GM18870 (cell line): ENCODE data around the gene CBR1.
"Not testable (repeated sequence)": the region's sequence is repeated elsewhere in the genome, so short reads cannot be mapped to it uniquely, and the experiment has no call there.

Source experiments
- ATAC-seq: cut with Tn5 transposase; IDR thresholded peaks from one replicate; pipeline ENCODE4 v1.9.1; 2021; ENCODE audit warnings: moderate library complexity; ENCODE audit not compliant: unreplicated experiment

CBR1 gene

DNA sequence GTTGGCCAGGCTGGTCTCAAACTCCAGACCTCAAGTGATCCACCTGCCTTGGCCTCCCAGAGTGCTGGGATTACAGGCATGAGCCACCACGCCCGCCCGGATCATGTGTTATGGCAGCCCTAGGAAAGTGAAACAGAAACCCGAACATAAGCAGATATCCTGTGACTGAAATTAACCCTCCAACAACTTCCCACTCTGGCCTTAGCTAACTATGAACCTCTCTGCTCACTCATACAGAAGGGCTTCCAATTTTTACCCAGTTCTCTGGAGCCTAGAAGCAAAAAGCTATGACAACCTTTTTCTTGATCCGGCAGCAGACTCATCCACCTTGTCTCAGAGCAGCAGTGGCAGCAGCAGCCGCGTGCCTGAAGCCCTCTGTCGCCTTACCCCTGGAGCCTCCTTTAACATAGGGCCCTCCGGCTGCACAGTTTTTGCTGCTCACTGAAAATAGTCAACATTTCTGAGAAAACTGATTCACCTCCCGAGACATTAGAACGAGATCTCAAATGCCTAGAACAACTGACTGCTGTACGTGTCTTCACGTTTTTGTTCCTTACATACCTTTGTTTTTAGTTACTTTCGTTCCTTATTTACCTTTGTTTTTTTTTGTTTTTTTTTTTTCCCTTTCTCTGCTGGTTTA lies 9.3 kb downstream of the CBR1 start:
- ATAC-seq, result no peak

DNA sequence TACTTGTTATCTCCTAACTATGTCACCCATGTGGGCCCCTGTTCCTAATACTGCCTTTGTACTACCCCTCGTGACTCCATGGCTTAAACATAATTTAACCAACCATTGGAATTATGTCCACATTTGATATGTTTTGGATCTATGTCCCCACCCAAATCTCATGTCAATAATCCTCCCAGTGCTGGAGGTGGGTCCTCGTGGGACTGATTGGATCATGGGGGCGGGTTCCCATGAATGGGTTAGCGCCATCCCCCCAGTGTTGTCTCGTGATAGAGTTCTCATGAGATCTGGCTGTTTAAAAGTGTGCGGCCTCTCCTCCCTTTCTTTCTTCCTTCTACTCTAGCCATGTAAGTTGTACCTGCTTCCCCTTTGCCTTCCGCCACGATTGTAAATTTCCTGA lies 9.8 kb downstream of the CBR1 start:
- no peak for ATAC-seq

DNA sequence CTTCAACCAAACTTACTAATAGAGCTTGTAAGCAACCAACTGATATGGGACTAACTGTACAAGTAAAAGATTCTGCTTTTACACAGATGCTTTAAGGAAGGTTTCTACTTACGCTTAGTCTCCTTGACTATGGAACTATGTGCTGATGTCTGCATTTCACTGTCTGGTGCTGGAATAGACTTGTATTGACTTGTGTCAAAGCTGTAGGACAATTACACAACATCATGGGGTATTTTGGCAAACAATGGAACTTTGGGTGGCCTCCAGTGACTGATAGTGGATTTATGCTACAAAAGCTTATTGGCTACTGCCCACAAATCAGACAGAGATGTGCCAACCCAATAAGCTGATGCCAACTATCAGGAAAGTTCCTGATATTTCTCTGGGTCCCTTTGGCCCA lies 10.6 kb downstream of the CBR1 start:
- no peak for ATAC-seq

DNA sequence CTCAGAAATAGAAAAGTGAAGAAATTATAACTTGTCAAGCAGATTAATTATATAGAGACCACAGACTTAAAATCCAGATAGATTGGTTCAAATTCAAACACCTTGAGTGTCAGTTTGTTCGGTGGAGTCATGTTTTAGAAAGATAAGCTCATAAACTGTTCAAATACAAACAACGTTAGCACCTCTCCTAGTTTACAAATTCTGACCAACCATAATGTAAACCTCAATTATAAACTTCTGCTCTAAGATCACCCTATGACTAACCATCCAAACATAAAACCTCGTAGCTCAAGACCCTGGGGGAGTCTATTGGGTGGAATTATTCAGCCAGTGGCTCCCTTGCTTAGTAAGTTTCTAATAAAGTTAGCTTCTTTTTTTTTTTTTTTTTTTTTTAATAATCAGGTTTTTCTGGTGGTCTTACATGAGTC lies 12.4 kb downstream of the CBR1 start:
- ATAC-seq, result no peak

DNA sequence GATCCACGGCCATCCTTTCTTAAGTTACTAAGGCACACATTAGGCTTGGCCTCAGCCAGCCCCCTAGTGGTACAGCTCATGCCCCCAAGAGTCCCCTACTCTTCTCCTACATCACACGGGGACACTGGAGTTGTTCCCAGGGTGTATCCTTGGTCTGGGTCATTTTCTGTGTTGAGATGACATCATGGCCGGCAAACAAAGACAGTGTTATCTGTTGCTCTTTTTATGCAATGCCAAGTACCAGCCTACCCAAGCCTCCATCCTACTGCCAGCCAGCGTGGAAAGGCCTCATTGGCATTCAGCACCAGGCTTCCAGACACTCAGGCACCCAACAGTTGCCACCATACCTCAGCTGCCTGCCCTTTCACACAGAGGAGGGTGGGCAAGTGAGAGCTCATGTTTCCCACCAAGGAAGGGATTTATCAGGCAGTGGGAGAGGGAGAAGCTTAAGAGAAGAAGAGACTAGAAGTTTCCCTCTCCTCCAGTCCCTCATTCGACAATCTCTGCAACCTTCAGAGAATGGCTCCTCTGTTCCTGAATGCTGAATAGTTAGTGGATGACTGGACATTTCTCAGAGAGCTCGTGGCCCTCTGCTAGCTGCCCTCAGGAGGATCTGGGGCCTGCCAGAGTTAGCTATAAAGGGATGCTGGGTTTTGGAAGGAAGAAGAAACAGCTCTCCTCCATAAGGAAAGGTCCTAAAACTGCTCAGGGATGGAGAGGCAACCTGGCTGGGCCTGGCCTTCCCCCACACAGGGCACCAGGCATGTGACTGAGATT lies 17.7 kb downstream of the CBR1 start:
- no peak for ATAC-seq

DNA sequence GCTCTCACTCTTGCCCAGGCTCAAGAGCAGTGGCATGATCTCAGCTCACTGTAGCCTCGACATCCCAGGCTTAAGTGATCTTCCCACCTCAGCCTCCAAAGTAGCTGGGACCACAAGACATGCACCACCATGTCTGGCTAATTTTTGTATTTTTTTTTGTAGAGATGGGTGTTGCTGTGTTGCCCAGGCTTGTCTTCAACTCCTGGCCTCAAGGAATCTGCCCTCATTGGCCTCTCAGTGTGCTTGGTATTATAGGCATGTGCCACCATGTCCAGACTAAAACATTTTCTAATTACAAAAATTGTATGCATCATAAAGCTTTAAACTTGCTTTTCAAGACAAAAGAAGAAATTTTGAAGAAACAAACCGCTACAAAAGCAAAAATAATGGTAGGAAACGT lies 20.1 kb downstream of the CBR1 start:
- ATAC-seq, result no peak

DNA sequence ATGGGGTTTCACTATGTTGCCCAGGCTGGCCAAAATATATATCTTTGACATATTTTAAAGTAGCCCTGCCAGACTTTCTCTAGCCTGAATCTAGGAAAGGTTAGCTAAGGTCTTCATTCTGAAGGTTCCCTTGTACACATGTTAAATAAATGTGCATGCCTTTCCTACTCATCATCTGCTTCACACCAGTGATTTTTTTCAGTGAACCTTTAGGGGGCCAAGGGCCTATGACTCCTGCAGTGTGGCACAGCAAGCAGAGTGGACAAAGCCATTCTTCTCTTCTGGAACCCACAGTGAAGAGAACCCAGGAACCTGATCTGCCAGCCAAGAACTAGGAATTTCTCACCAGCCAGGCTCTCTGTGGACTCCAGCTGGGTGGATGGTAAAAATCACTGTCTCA lies 22.9 kb downstream of the CBR1 start:
- no peak for ATAC-seq

DNA sequence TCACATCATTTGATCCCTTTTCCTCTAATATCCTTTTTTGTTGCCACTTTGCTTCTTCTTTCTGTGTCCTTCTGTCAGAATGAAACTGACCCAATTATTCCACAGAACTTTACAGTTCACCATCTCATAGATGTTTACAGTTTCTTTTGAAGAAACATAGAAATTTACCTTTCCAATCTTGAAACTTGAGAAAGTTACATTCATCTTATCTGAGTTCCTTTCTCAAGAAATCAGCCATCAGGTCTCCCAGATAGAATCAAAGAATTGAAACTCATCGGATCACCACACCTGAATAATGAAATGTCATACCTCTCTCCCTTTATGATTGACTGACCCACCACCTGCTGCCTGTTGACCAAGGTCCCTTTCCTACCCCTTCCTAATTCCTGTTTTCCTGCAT lies 23.7 kb downstream of the CBR1 start:
- ATAC-seq, result no peak

DNA sequence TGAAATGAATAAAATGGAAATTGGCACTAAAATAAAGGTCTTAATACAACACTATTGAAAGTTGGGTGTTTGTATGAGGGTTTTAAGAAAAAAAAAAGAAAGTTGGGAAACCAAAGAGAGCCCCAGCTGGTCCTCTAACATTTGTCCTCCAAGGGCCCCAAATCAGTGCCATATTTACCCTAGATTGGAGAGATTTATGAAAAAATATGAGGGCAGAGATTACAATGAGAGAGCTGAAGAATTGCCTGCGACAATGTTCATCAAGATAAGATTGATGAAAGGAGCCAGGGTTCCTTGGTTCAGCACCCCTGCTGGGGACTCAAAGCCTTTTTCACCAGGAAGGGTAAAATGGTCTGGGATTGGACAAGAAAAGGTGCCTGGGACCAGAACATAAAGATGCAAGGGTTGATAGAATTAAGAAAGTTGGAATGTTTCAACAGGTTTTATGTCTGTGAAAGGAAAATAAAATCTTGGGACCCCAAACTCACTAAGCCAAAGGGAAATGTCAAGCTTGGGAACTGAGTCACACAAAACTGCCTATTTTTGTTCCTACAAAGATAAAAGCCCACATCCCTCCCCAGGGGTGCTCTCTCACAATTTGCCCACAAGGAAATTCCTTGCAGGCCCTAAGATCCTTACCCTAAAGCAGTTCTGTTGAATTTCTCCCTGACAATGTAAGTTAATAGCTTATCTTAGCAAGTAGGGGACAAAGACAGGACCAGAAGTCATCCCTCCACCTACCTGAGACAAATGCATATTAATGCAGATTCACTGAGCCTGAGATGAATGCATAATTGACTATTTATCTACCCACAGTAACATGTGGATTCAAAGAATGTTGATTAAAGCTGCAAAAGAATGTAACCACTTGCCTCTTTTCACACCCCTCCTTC lies 26.8 kb downstream of the CBR1 start:
- ATAC-seq, result no peak

DNA sequence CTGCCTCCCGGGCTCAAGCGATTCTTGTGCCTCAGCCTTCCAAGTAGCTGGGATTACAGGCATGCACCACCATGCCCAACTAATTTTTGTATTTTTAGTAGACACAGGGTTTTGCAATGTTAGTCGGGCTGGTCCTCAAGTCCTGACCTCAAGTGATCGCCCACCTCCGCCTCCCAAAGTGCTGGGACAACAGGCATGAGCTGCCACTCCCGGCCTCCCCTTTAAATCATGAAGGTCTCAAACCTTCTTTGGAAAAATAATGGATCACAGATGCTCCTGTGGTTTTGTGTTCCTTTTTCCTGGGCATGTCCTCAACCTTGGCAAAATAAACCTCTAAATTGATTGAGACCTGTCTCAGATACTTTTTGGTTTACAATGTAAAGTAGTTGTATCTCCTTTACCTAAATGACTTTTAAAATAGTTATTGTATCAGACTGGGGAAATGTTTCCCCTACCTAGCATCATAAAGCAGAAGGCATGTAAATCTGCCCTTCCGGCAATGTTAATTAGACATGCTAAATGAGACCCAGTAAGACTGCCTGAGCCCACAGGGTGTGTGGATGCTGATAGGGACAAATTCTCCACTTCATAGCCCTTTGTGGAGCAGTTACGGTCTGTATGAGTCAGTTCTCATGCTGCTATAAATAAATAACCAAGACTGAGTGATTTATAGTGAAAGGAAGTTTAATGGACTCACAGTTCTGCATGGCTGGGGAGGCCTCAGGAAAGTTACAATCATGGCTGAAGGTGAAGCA lies 27.8 kb downstream of the CBR1 start:
- ATAC-seq, result peak; percentile 55

DNA sequence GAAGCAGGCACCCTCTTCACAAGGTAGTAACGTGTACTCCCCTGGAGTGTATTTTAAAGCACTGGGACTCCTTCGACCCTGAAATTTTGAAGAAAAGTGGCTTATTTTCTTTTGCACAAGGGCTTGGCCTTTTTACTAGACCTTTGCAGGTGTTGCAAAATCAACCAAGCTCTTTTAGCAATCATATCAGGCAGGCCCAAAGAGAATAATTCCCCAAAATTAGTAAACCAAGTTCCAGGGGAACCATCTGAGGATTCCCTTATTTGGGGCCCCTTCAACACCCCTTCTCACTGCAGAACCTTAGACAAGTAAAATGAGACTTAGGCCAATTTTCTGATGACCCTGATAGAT lies 28.3 kb downstream of the CBR1 start:
- no peak for ATAC-seq

DNA sequence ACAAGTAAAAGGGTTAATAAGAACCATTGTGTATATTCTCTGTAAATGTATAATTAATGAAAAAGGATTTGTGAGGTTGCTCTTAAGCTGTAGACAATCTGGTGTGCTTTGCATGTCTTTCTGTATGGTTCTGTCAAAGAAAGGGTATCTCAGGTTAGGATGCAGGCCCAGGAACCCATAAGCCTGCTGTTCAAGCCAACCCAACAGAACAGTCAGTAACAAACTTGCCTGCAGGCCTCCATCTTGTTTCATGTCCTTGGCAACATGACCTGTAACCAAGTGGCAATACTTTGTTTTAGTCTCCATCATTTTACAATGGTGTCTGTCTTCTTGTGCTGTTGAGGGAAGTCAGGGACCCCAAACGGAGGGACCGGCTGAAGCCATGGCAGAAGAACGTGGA lies 29.2 kb downstream of the CBR1 start:
- no peak for ATAC-seq

DNA sequence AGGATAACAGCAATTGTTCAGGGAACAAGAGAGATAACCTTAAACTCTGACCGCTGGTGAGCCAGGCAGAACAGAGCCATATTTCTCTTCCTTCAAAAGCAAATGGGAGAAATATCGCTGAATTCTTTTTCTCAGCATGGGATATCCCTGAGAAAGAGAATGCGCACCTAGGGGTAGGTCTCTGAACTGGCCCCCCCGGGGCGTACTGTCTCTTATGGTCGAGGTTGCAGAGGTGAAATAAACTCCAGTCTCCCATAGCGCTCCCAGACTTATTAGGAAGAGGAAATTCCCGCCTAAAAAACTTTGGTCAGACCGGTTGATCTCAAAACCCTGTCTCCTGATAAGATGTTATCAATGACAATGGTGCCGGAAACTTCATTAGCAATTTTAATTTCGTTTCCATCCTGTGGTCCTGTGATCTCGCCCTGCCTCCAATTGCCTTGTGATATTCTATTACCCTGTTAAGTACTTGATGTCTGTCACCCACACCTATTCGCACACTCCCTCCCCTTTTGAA lies 29.9 kb downstream of the CBR1 start:
- ATAC-seq, result not testable (repeated sequence)

DNA sequence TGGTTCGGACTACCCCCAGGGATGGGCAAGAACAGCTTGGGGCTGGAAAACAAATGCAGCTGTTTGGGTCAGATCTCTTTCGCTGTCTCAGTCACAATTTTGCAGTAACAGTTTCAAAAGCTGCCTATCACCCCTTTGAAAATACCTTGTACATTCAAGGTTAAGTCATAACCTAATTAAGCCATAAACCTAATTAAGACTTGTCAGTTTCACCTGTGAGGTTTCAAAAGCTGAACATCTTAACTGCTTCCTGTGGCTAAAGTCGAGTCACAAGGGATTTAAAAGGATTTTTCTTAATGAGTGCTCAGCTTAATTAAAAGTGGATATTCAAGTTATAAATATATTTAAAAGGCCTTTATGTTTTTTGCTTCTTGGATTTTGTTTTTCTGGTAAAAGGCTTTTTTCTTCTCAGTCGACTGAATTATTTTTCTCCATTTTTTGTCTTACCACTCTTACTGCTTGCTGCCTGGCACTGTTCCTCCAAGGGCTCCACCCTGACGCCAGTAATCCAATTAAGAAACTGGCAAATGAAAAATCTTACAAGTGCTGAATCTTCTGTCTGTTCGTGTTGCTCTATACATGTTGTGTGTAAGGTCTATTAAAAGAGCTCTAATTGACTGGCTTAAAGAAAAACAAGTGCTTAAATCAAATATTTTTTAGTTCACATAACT lies 31.3 kb downstream of the CBR1 start:
- ATAC-seq, result no peak

DNA sequence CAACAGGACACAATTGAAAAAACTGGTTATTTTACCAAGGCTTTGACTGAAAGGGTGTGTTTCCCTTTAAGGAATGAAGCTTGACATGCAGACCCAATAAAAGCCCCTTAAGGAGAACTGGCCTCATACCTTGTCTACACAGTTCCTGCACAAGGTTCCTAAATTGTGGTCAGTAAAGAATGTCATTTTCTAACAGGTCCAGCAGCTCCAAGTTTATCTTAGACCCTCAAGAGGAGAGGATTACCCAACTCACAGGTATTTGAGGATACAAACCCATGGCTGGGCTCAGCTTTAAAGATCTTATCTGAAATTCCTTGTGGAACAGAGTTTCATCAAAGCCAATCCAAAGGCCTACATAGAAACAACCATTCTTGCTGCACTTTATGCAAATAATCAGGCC lies 33.6 kb downstream of the CBR1 start:
- no peak for ATAC-seq

DNA sequence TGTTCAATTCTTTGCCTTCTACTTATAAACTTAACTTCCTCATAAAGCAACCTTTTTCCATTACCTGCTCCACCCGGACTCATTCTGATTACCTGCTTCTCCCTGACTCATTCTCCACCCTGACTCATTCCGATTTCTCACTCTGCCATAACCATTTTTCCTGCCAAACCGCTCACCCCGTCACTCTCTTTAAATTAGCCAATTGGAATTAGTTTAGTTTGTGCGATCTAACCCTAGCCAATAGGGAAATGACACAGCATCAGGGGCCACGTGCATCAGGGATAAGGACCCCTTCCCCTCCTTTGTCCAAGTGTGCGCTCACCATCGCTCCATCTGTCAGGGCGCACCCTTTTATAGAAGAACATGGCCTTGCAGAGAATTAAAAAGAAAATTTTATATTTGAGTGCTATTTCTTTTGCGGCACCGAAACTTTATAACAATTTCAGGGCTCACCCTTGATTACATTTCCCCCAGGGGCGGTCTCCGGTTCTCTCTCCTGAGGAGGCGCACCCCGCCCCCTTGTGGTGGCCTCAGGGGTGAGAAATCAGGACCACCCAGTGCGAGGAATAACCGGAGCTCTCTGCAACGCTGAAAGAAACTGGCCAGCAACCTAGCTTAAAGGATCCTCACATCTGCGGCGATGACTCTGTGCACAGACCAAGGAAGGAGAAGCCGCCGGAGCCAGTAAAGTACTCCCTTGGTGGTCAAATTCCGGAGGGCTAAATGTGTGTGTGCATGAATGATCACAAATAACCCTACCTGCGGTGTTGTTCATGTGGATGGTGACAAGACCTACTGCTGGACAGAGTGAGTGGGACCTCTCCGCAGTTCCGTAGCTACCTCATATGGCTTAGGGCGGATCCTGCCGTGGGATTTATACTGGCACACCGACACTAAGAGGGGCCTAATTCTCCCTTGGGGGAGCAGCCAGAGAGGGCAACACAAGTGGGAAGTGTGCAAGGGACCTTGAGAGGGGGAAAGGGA lies 34.8 kb downstream of the CBR1 start:
- ATAC-seq, result no peak

DNA sequence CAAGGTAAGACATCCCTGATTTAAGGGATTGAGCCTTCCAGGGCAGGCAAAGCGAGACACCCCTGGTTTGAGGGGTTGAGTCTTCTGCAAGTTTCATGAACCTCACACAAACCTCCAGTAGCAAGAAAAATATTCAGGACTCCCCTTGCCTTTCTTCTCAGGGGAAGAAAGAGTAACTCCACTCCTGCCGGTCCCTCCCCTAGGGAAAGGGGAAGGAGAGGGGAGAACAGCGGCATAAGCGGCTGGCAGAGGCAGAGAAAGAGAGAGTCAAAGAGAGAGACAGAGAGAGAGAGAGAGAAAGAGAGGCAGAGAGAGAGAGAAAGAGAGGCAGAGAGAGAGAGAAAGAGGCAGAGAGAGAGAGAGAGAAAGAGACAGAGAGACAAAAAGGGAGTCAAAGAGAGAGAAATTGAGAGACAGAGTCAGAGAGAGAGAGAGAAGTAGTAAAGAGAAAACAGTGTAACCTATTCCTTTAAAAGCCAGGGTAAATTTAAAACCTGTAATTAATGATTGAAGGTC lies 35.6 kb downstream of the CBR1 start:
- no peak for ATAC-seq

DNA sequence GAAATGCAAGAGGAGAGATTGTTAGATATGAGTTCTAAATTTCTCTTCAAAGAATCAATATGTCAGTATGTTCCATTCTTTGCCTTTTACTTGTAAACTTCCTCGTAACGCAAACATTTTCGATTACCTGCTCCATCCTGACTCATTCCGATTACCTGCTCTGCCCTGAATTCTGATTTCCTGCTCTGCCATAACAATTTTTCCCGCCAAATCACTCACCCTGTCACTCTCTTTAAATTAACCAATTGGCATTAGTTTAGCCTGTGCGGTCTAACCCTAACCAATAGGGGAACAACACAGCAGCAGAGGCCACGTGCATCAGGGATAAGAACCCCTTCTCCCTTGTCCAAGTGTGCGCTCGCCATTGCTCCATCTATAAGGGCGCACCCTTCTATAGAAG lies 40.0 kb downstream of the CBR1 start:
- no peak for ATAC-seq

DNA sequence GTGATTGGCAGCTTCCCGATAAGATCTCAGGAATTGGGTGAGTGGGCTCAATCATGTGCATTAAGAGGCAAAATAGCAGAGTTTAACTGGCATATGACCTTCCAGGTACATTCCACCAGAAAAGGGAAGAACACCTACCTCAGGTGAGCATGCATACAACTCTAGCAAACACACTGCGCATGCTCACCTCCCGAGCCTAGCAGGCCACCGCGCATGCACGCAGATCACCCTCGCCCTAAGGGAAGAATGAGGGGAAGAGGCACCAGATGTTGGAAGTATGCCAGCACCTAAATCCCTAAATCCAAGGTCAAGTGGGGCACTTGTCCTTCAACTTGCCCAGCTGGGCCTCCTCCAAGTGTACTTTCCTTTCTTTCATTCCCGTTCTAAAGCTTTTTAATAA lies 41.4 kb downstream of the CBR1 start:
- no peak for ATAC-seq
